SK-N-SH (cell line): Measurements from ENCODE around the gene CHM.

Source experiments
- CTCF ChIP-seq: fragments of 200-600 bp; sonication (generic); IDR thresholded peaks from 2 replicates; pipeline ENCODE4 v1.6.1; 2017; ENCODE audit warnings: antibody characterized with exemption, mild to moderate bottlenecking, moderate library complexity
- POLR2AphosphoS5 ChIP-seq: IDR thresholded peaks from 2 replicates; pipeline ENCODE4 v1.6.1; 2012; ENCODE audit warnings: low read depth, low read length

- TF ChIP-seq POLR2AphosphoS5 (no peak), CTCF (no peak)
Measured at GRCh38 chrX:85922821-85923220, 124.5 kb downstream of the CHM start.
